H1 (cell line): ENCODE data around the gene NTMT1. TPM values are rescaled to one million over a fixed set of nuclear protein-coding genes. Genes with fewer than 3 reads are reported as not detected.

Experiments
- EZH2 ChIP-seq: fragments of 200-600 bp; sonication (generic); IDR thresholded peaks from 2 replicates; pipeline ENCODE4 v1.7.1; 2012; ENCODE audit warnings: low read depth, mild to moderate bottlenecking, moderate library complexity, low read length, inconsistent platforms; ENCODE audit not compliant: severe bottlenecking
- POLR2A ChIP-seq, 2 experiments: IDR thresholded peaks; 1 replicate in 1 of 2; 2 replicates in 1 of 2; pipeline ENCODE4 v1.6.1; 2011; ENCODE audit warnings: low read depth in 2 of 2, low read length in 2 of 2, mild to moderate bottlenecking in 2 of 2; ENCODE audit errors: control extremely low read depth in 1 of 2
- polyA plus RNA-seq, 7 experiments: library from polyadenylated mRNA; depleted of rRNA in 3 of 7; stranded (reverse) in 5 of 7; unstranded in 2 of 7; fragments of >200 nt in 5 of 7; fragments of 200-250 nt in 2 of 7; gene quantifications; 1 replicate in 5 of 7; 2 replicates in 1 of 7; 4 replicates in 1 of 7; pipeline versions ENCODE4 v1.2.1 to v1.2.3, GENCODE V29; 2011 to 2013; ENCODE audit warnings: missing spikeins in 2 of 7, mixed read lengths in 2 of 7
- total RNA-seq: library from RNA; stranded (reverse); fragmentation: NEBNext Ultra II Directional; extraction: Animal tissue kit (Norgen Biotek cat#: 25700); gene quantifications from 2 replicates; pipeline ENCODE4 v1.2.1, GENCODE V29; 2021
- TF ChIP-seq, protein P1 (sequence below), 3 experiments: IDR thresholded peaks; 1 replicate in 2 of 3; 2 replicates in 1 of 3; pipeline versions ENCODE4 v1.5.1 to v1.6.1; 2011; ENCODE audit warnings: low read length in 3 of 3, mild to moderate bottlenecking in 3 of 3, inconsistent platforms in 2 of 3, low read depth in 1 of 3, moderate library complexity in 1 of 3; ENCODE audit not compliant: insufficient read depth in 1 of 3; ENCODE audit errors: control extremely low read depth in 1 of 3

Gene NTMT1
- total and polyA plus RNA-seq, 2 of the 8 experiments (the other 6 are each of a cell fraction or from before 2014, with no cell fraction given): 66.8 to 70.2 TPM

DNA sequence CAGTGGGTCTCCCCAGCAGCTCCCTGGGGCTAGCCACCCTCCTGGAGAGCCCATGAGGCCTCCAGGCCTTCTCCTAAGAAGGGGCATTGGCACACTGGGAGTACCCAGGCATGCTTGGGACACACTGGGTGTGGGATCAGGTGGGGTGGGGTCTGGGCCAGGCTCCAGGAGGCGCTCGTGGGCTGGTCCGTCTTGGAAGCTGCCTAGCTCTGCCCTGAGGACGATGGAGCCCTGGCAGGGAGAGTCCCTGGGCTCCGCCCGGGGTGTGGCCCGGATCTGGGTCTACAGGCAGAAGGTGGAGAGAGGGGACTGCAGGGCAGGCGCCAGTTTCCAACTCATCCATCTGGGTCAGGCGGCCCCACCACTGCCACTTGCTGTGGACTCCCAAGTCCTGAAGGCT lies 41.9 kb downstream of the NTMT1 start (continued):
- TF ChIP-seq, protein P1, sequence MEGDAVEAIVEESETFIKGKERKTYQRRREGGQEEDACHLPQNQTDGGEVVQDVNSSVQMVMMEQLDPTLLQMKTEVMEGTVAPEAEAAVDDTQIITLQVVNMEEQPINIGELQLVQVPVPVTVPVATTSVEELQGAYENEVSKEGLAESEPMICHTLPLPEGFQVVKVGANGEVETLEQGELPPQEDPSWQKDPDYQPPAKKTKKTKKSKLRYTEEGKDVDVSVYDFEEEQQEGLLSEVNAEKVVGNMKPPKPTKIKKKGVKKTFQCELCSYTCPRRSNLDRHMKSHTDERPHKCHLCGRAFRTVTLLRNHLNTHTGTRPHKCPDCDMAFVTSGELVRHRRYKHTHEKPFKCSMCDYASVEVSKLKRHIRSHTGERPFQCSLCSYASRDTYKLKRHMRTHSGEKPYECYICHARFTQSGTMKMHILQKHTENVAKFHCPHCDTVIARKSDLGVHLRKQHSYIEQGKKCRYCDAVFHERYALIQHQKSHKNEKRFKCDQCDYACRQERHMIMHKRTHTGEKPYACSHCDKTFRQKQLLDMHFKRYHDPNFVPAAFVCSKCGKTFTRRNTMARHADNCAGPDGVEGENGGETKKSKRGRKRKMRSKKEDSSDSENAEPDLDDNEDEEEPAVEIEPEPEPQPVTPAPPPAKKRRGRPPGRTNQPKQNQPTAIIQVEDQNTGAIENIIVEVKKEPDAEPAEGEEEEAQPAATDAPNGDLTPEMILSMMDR (IDR thresholded peaks at IDR 0.05; ENCODE audit: control extremely low read depth in 1 of 3, insufficient read depth in 1 of 3, low read depth in 1 of 3, low read length in 3 of 3): peak in 2 of 3 experiments; percentile 14 to 15; a peak in 1 of 4 replicates
- TF ChIP-seq POLR2A (IDR thresholded peaks at IDR 0.05; ENCODE audit: control extremely low read depth in 1 of 2, low read depth in 2 of 2, low read length in 2 of 2) (no peak), EZH2 (no peak)
